GM13976 (cell line): ENCODE measurements around the gene SETD1A.

Experiments
- DNase-seq: peaks from one replicate; pipeline ENCODE4 v3.0.0; 2012; ENCODE audit warnings: low spot score
- CTCF ChIP-seq: IDR thresholded peaks from 2 replicates; pipeline ENCODE4 v1.5.1; 2012; ENCODE audit warnings: borderline replicate concordance, mild to moderate bottlenecking; ENCODE audit not compliant: insufficient read depth; ENCODE audit errors: extremely low read depth, missing control alignments, control extremely low read depth
- in situ Hi-C: fragments of 300-500 bp; cut with MboI; formaldehyde crosslinking; loops from one replicate; pipeline ENCODE4 v1.12.0; 2022; ENCODE audit warnings: low sequenced_read_pairs, mixed read lengths, inconsistent platforms; ENCODE audit not compliant: unreplicated experiment

The SETD1A gene

GRCh38 chr16:30942426-30942806, 15.1 kb upstream of the SETD1A start:
- no peak for DNase-seq
- in situ Hi-C loops: no loop called here
- TF ChIP-seq CTCF: no peak

GRCh38 chr16:30944352-30944751, 13.2 kb upstream of the SETD1A start:
- in situ Hi-C loops: no loop called here
- DNase-seq: no peak
- TF ChIP-seq CTCF: no peak

GRCh38 chr16:30946671-30947540, 10.6 kb upstream of the SETD1A start:
- in situ Hi-C loops: no loop called here
- no peak for TF ChIP-seq CTCF
- DNase-seq: no peak

- in situ Hi-C loops: no loop called here
- no peak for DNase-seq
- no peak for TF ChIP-seq CTCF
Measured at GRCh38 chr16:30947541-30947858, 10.1 kb upstream of the SETD1A start.

GRCh38 chr16:30947859-30948666, 9.5 kb upstream of the SETD1A start:
- in situ Hi-C loops: no loop called here
- peak; percentile 66 for DNase-seq
- TF ChIP-seq CTCF: no peak

- DNase-seq: peak; percentile 89
Measured at GRCh38 chr16:30948667-30949649, 8.6 kb upstream of the SETD1A start, which contains the start of gene ORAI3. ORAI3 (plus strand) TSS chr16:30949068; CDS start chr16:30949290, 222 bp downstream.

More at GRCh38 chr16:30948667-30949649, 8.6 kb upstream of the SETD1A start, which contains the start of gene ORAI3:
- in situ Hi-C loops: no loop called here
- TF ChIP-seq CTCF: no peak
